Lower leg skin (tissue), 3 donors: ENCODE results near the gene TBC1D10A.

Experiments used
- CTCF ChIP-seq, 3 donors: fragments of 450-650 bp; IDR thresholded peaks; one replicate each; pipeline ENCODE4 v1.5.1; 2016; ENCODE audit warnings: antibody characterized with exemption in 3 of 3, mild to moderate bottlenecking in 3 of 3, moderate library complexity in 2 of 3
- POLR2A ChIP-seq, 2 donors: fragments of 450-650 bp; IDR thresholded peaks; one replicate each; pipeline ENCODE4 v1.6.1; 2016 to 2017; ENCODE audit warnings: antibody characterized with exemption in 2 of 2, mild to moderate bottlenecking in 1 of 2, moderate library complexity in 1 of 2

GRCh38 chr22:30365891-30366290 is 39.1 kb upstream of the TBC1D10A start:
- no peak for TF ChIP-seq CTCF (IDR thresholded peaks at IDR 0.05)
- no peak for TF ChIP-seq POLR2A (IDR thresholded peaks at IDR 0.05)
